H9 (cell line): ENCODE data around the gene ANO2. TPM values are rescaled to one million over a fixed set of nuclear protein-coding genes. Genes with fewer than 3 reads are reported as not detected.

Experiments used
- DNase-seq: peaks from one replicate; pipeline ENCODE4 v3.0.0-alpha.2; 2017
- H2AFZ ChIP-seq: one replicate; pipeline ENCODE4 v1.6.1; 2013; ENCODE audit warnings: mild to moderate bottlenecking, low read length, control low read depth, moderate library complexity
- H2AK5ac ChIP-seq: 2 replicates; pipeline ENCODE4 v1.6.1; 2013; ENCODE audit warnings: low read length, control low read depth, mixed read lengths; ENCODE audit not compliant: insufficient read length
- H2BK120ac ChIP-seq: one replicate; pipeline ENCODE4 v1.6.1; 2013; ENCODE audit warnings: low read depth, mild to moderate bottlenecking, low read length, control low read depth, inconsistent platforms; ENCODE audit not compliant: poor library complexity, severe bottlenecking
- H2BK12ac ChIP-seq: 2 replicates; pipeline ENCODE4 v1.6.1; 2013; ENCODE audit warnings: low read length, control low read depth, mixed read lengths, low read depth; ENCODE audit not compliant: insufficient read length
- H2BK15ac ChIP-seq: 2 replicates; pipeline ENCODE4 v1.6.1; 2013; ENCODE audit warnings: low read depth, low read length, control low read depth
- H2BK20ac ChIP-seq: one replicate; pipeline ENCODE4 v1.6.1; 2013; ENCODE audit warnings: low read depth, mild to moderate bottlenecking, low read length, control low read depth, inconsistent platforms; ENCODE audit not compliant: poor library complexity, severe bottlenecking
- H2BK5ac ChIP-seq: 2 replicates; pipeline ENCODE4 v1.6.1; 2013; ENCODE audit warnings: low read length, control low read depth, mixed read lengths; ENCODE audit not compliant: insufficient read length
- H3K14ac ChIP-seq: 2 replicates; pipeline ENCODE4 v1.6.1; 2013; ENCODE audit warnings: low read length, control low read depth; ENCODE audit not compliant: insufficient read depth
- H3K18ac ChIP-seq: 2 replicates; pipeline ENCODE4 v1.6.1; 2013; ENCODE audit warnings: low read depth, mild to moderate bottlenecking, mixed read lengths, low read length, control low read depth; ENCODE audit not compliant: insufficient read length
- H3K23ac ChIP-seq: 2 replicates; pipeline ENCODE4 v1.6.1; 2013; ENCODE audit warnings: low read length, control low read depth, mixed read lengths, low read depth; ENCODE audit not compliant: insufficient read length
- H3K23me2 ChIP-seq: 2 replicates; pipeline ENCODE4 v1.6.1; 2013; ENCODE audit warnings: low read depth, mild to moderate bottlenecking, mixed read lengths, low read length, control low read depth; ENCODE audit not compliant: insufficient read length, poor library complexity, severe bottlenecking
- H3K27ac ChIP-seq: 2 replicates; pipeline ENCODE4 v1.5.1; 2013; ENCODE audit warnings: low read length, control low read depth, mixed read lengths, low read depth; ENCODE audit not compliant: insufficient read length
- H3K27me3 ChIP-seq: 2 replicates; pipeline ENCODE4 v1.6.1; 2013; ENCODE audit warnings: low read length, control low read depth, inconsistent platforms; ENCODE audit not compliant: insufficient read depth
- H3K4ac ChIP-seq: 2 replicates; pipeline ENCODE4 v1.6.1; 2013; ENCODE audit warnings: low read depth, mild to moderate bottlenecking, control low read depth, inconsistent platforms, low read length, moderate library complexity
- H3K4me1 ChIP-seq: 2 replicates; pipeline ENCODE4 v1.6.1; 2013; ENCODE audit warnings: low read length, control low read depth, inconsistent platforms; ENCODE audit not compliant: insufficient read depth
- H3K4me2 ChIP-seq: 2 replicates; pipeline ENCODE4 v1.6.1; 2013; ENCODE audit warnings: low read length, control low read depth, mixed read lengths; ENCODE audit not compliant: insufficient read length, insufficient read depth
- H3K56ac ChIP-seq: 2 replicates; pipeline ENCODE4 v1.6.1; 2013; ENCODE audit warnings: low read depth, mild to moderate bottlenecking, mixed read lengths, low read length, control low read depth; ENCODE audit not compliant: insufficient read length
- H3K79me1 ChIP-seq: 2 replicates; pipeline ENCODE4 v1.6.1; 2013; ENCODE audit warnings: low read depth, mild to moderate bottlenecking, moderate library complexity, low read length, control low read depth, inconsistent platforms; ENCODE audit not compliant: insufficient read depth, poor library complexity, severe bottlenecking
- H3K79me2 ChIP-seq: 2 replicates; pipeline ENCODE4 v1.6.1; 2013; ENCODE audit warnings: low read length, control low read depth, inconsistent platforms; ENCODE audit not compliant: insufficient read depth
- H3K9ac ChIP-seq: 2 replicates; pipeline ENCODE4 v1.6.1; 2013; ENCODE audit warnings: low read length, control low read depth, mixed read lengths; ENCODE audit not compliant: insufficient read length; ENCODE audit errors: extremely low read depth
- H3K9me3 ChIP-seq: one replicate; pipeline ENCODE4 v1.6.1; 2013; ENCODE audit warnings: low read depth, low read length, inconsistent platforms; ENCODE audit not compliant: control insufficient read depth
- H3T11ph ChIP-seq: one replicate; pipeline ENCODE4 v1.6.1; 2013; ENCODE audit warnings: mild to moderate bottlenecking, low read length, control low read depth, inconsistent platforms
- H4K20me1 ChIP-seq: one replicate; pipeline ENCODE4 v1.6.1; 2013; ENCODE audit not compliant: control insufficient read depth, insufficient read length, insufficient read depth
- H4K5ac ChIP-seq: 2 replicates; pipeline ENCODE4 v1.6.1; 2013; ENCODE audit warnings: low read depth, mild to moderate bottlenecking, mixed read lengths, low read length, control low read depth; ENCODE audit not compliant: insufficient read length
- H4K8ac ChIP-seq: replicated peaks from 2 replicates; pipeline ENCODE4 v1.6.1; 2013; ENCODE audit warnings: low read length, control low read depth, mixed read lengths, low read depth; ENCODE audit not compliant: insufficient read length
- H4K91ac ChIP-seq: 2 replicates; pipeline ENCODE4 v1.6.1; 2013; ENCODE audit warnings: low read depth, mild to moderate bottlenecking, moderate library complexity, mixed read lengths, low read length, control low read depth; ENCODE audit not compliant: insufficient read length
- H3K27ac Mint-ChIP-seq, 3 experiments: 2 replicates in 2 of 3; 3 replicates in 1 of 3; pipeline ENCODE4 v1.8.0; 2020 to 2021; ENCODE audit warnings: mixed read lengths in 3 of 3, mild to moderate bottlenecking in 1 of 3, moderate library complexity in 1 of 3
- H3K27me3 Mint-ChIP-seq: 2 replicates; pipeline ENCODE4 v1.8.0; 2021; ENCODE audit warnings: low read depth, mild to moderate bottlenecking, moderate library complexity, mixed read lengths
- H3K36me3 Mint-ChIP-seq, 3 experiments: 2 replicates in 2 of 3; 3 replicates in 1 of 3; pipeline ENCODE4 v1.8.0; 2020 to 2021; ENCODE audit warnings: low read depth in 3 of 3, mixed read lengths in 3 of 3; ENCODE audit not compliant: insufficient read depth in 1 of 3
- H3K4me1 Mint-ChIP-seq, 2 experiments: 2 replicates each; pipeline ENCODE4 v1.8.0; 2020; ENCODE audit warnings: mixed read lengths in 2 of 2
- H3K4me3 Mint-ChIP-seq, 2 experiments: 2 replicates in 1 of 2; 3 replicates in 1 of 2; pipeline ENCODE4 v1.8.0; 2020 to 2021; ENCODE audit warnings: mild to moderate bottlenecking in 2 of 2, mixed read lengths in 2 of 2, moderate library complexity in 1 of 2
- H3K9me3 Mint-ChIP-seq, 2 experiments: 2 replicates in 1 of 2; 3 replicates in 1 of 2; pipeline ENCODE4 v1.8.0; 2020; ENCODE audit warnings: mild to moderate bottlenecking in 2 of 2, mixed read lengths in 2 of 2, moderate library complexity in 1 of 2
- CTCF ChIP-seq: fragments of 200-600 bp; sonication (generic); conservative IDR thresholded peaks from 3 replicates; pipeline ENCODE4 v1.8.0; 2021; ENCODE audit warnings: antibody characterized with exemption, mild to moderate bottlenecking
- WGBS: extraction: QIAGEN DNeasy Blood & Tissue Kit; methylation state at CpG from one replicate; pipeline ENCODE4 v1.1.7; 2013; ENCODE audit warnings: missing lambda C conversion rate, low lambda C conversion rate, mixed read lengths; ENCODE audit not compliant: insufficient read length; ENCODE audit errors: extremely low coverage; 5-methylcytosine and 5-hydroxymethylcytosine counted together
- total RNA-seq: library from RNA; stranded (reverse); gene quantifications from 2 replicates; pipeline ENCODE4 v1.2.1, GENCODE V29; 2021

The ANO2 gene
- total RNA-seq, 1 experiment from 2014 or later, result 3.8 TPM

GRCh38 chr12:5874514-5874913, 70.5 kb downstream of the ANO2 start:
- Histone ChIP-seq H3K27me3 (no peaks in the 10 kb centered on the region), H2AK5ac (no peak overlapping the region), H2AFZ (no peak overlapping the region), H3K23ac (no peak overlapping the region), H3K4ac (no peak overlapping the region), H3K14ac (no peak overlapping the region), H3K18ac (no peak overlapping the region), H2BK20ac (no peak overlapping the region), H3K4me2 (no peak overlapping the region), H2BK120ac (no peak overlapping the region), H4K20me1 (no peaks in the 10 kb centered on the region), H3T11ph (no peak overlapping the region), H2BK5ac (no peak overlapping the region), H3K9me3 (no peaks in the 10 kb centered on the region), H3K23me2 (no peaks in the 10 kb centered on the region), H4K5ac (no peak overlapping the region), H2BK15ac (no peak overlapping the region), H3K27ac (no peak overlapping the region), H4K8ac (no peak overlapping the region), H3K4me1 (no peaks in the 10 kb centered on the region), H3K9ac (no peak overlapping the region), H3K56ac (no peak overlapping the region), H4K91ac (no peak overlapping the region), H3K79me1 (no peaks in the 10 kb centered on the region), H2BK12ac (no peak overlapping the region), H3K79me2 (no peaks in the 10 kb centered on the region)
- no CpG with 5 or more reads among the region's 8 CpGs for WGBS
- H3K27me3 Mint-ChIP-seq, result no peaks in the 10 kb centered on the region; the same call in 1 of the 2 replicates
- no peak overlapping the region for H3K4me3 Mint-ChIP-seq
- H3K36me3 Mint-ChIP-seq, result no peaks in the 10 kb centered on the region
- H3K4me1 Mint-ChIP-seq, result peaks cover 11 to 25% of the 10 kb centered on the region in 2 experiments
- no peak for TF ChIP-seq CTCF
- H3K9me3 Mint-ChIP-seq, result no peaks in the 10 kb centered on the region
- H3K27ac Mint-ChIP-seq, result no peak overlapping the region; a peak in 2 of 7 replicates
- DNase-seq, result no peak
